ENCODE results near the gene BMP2K. TPM values are rescaled to one million over a fixed set of nuclear protein-coding genes. Genes with fewer than 3 reads are reported as not detected.

The BMP2K gene
- total RNA-seq, 1 experiment from 2014 or later, result 22.9 TPM

GRCh38 chr4:78758085-78758484 lies 18.1 kb upstream of the BMP2K start:
- DNase-seq (ENCODE audit: low read depth, low spot score), result no peak
- in situ Hi-C loops (cut with HindIII; ENCODE audit: low pct_unique_long_range_greater_than_20kb, low sequenced_read_pairs), result no loop called here

GRCh38 chr4:78762529-78762928 lies 13.6 kb upstream of the BMP2K start:
- no peak for DNase-seq (ENCODE audit: low read depth, low spot score)
- in situ Hi-C loops (cut with HindIII; ENCODE audit: low pct_unique_long_range_greater_than_20kb, low sequenced_read_pairs), result no loop called here

- DNase-seq (ENCODE audit: low read depth, low spot score), result no peak
- in situ Hi-C loops (cut with HindIII; ENCODE audit: low pct_unique_long_range_greater_than_20kb, low sequenced_read_pairs), result no loop called here
Measured at GRCh38 chr4:78763251-78763650, 12.9 kb upstream of the BMP2K start.

DNA sequence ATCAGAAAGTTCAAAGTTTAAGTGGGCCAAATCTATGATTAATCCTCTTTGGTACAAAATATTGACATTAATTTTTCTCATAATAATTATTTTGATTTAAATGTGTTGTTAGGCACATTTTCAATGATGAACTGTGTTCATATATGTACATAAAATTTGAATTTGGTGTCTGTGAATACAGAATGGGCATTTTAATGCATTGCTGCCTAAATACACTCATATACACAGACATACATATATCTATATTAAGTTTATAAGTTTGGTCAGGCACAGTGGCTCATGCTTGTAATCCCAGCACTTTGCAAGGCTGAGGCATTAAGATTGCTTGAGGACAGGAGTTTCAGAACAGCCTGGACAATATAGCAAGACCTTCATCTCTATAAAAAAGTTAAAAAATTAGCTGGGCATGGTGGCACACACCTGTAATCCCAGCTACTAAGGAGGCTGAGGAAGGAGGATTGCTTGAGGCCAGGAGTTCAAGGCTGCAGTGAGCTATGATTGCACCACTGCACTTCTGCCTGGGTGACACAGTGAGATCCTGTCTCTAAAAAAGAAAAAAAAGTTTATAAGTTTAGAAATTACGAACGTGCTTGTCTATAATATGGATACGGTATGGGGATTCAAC lies 12.3 kb upstream of the BMP2K start:
- DNase-seq (ENCODE audit: low read depth, low spot score), result no peak
- in situ Hi-C loops (cut with HindIII; ENCODE audit: low pct_unique_long_range_greater_than_20kb, low sequenced_read_pairs), result no loop called here

- peak; percentile 76 for DNase-seq (ENCODE audit: low read depth, low spot score)
- in situ Hi-C loops (cut with HindIII; ENCODE audit: low pct_unique_long_range_greater_than_20kb, low sequenced_read_pairs), result no loop called here
Measured at GRCh38 chr4:78764498-78764961, 11.6 kb upstream of the BMP2K start.

DNA sequence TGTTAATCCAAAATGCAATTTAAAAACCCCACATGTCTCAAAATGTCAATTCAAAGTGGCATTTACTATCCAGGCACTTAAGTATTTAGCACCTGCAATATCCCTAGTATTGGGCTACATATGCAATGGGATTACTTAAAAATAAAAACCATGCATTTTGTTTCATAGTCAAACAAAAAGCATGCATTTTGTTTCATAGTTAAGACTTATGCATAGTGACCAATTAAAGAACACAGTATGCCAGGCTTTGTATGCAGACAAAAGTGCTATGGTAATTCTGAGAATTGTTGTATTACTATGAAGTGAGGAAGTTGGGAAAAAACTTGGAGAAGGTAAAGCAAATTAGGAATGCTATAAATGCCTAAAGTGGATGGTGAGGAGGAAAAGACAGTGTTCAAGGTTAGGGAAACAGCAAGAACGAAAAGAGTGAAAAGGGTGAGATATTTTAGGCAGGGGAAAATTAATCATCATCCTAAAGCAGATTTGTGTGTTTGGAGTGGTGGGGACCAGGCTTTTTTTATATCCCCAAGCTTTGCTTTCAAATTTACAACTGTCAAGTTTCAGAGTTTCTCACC lies 10.6 kb upstream of the BMP2K start:
- DNase-seq (ENCODE audit: low read depth, low spot score), result no peak
- in situ Hi-C loops (cut with HindIII; ENCODE audit: low pct_unique_long_range_greater_than_20kb, low sequenced_read_pairs), result no loop called here

- in situ Hi-C loops (cut with HindIII; ENCODE audit: low pct_unique_long_range_greater_than_20kb, low sequenced_read_pairs), result no loop called here
- DNase-seq (ENCODE audit: low read depth, low spot score), result no peak
Measured at GRCh38 chr4:78766026-78766425, 10.1 kb upstream of the BMP2K start.

- in situ Hi-C loops (cut with HindIII; ENCODE audit: low pct_unique_long_range_greater_than_20kb, low sequenced_read_pairs), result no loop called here
- DNase-seq (ENCODE audit: low read depth, low spot score), result no peak
Measured at GRCh38 chr4:78766650-78767049, 9.5 kb upstream of the BMP2K start.

GRCh38 chr4:78767350-78767749 lies 8.8 kb upstream of the BMP2K start:
- no peak for DNase-seq (ENCODE audit: low read depth, low spot score)

DNA sequence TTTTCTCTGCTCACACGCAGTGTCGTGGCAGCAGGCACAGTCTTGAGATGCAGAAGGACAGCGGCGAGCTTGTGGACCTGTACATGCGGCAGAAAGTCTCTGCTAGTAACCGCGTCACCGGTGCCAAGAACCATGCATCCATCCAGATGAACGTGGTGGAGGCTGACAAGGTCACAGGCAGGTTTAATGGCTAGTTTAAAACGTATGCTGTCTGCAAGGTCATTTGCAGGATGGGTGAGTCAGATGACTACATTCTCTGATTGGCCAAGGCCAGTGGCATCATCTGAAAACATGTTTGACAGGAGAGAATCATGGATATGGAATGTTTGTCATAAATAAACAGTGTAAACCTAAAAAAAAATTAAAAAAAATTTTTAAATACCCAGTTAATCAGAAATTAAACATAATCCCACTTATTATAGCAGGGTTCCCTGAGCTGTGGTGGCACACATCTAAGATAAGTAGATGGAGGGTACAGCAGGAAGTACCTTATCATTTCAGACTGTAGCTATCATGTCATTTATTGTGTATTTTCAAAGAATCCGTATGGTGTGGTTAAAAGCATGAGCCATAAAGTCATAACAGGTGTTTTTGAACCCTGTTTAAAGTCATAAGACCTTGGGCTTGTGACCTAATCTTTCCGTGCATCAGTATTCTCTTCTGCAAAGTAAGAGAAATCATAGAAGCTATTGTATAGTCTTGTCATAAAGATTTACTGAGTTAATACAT lies 7.5 kb upstream of the BMP2K start:
- DNase-seq (ENCODE audit: low read depth, low spot score), result no peak
- in situ Hi-C loops (cut with HindIII; ENCODE audit: low pct_unique_long_range_greater_than_20kb, low sequenced_read_pairs), result no loop called here

More at GRCh38 chr4:78767350-78767749, 8.8 kb upstream of the BMP2K start:
- in situ Hi-C loops (cut with HindIII; ENCODE audit: low pct_unique_long_range_greater_than_20kb, low sequenced_read_pairs), result no loop called here

GRCh38 chr4:78770091-78770642 lies 6.0 kb upstream of the BMP2K start:
- in situ Hi-C loops (cut with HindIII; ENCODE audit: low pct_unique_long_range_greater_than_20kb, low sequenced_read_pairs), result no loop called here
- DNase-seq (ENCODE audit: low read depth, low spot score), result no peak

GRCh38 chr4:78772526-78773091 lies 3.5 kb upstream of the BMP2K start:
- in situ Hi-C loops (cut with HindIII; ENCODE audit: low pct_unique_long_range_greater_than_20kb, low sequenced_read_pairs), result no loop called here
- DNase-seq (ENCODE audit: low read depth, low spot score), result no peak

GRCh38 chr4:78774417-78774816 lies 1.7 kb upstream of the BMP2K start:
- no peak for DNase-seq (ENCODE audit: low read depth, low spot score)
- in situ Hi-C loops (cut with HindIII; ENCODE audit: low pct_unique_long_range_greater_than_20kb, low sequenced_read_pairs), result no loop called here

DNA sequence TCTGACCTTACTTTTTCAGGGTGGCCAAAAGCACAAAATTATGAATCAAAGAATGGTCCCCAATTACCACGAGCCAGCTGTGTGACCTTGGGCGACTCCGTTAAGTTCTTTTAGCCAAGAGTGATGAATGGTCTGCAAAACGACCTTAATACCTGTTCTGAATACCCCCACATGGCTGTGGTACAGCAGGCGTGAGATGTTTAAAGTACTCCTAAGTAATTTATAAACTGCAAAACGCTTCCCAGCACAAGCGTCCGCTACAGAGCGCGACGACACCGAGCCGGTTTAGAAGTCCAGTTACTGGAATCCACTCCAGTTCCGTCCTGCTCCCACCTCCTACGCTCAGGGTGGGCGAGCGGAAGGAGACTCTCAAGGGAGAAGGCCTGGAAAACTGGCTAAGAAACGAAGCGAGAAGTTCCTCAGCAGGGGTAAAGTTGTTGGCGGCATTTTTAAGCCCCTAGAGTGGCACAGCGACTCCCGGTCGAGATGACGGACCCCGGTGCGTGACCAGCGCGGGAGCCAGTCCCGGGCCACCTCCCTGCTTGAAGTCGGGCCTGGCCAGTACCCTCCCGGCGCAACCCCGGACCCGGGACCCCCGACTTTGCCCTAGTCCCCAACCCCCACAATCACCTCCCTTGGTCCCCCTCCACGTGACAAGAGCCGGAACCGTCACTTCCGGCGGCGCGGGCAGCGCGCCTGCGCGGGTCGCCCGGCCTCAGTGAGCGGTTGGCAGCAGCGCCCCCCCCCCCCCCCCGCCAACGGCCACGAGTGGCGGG lies 659 bp upstream of the BMP2K start:
- in situ Hi-C loops (cut with HindIII; ENCODE audit: low pct_unique_long_range_greater_than_20kb, low sequenced_read_pairs), result no loop called here
- peak; percentile 78 for DNase-seq (ENCODE audit: low read depth, low spot score)

GRCh38 chr4:78776729-78777575 lies 802 bp downstream of the BMP2K start:
- peak; percentile 8 for DNase-seq (ENCODE audit: low read depth, low spot score)
- in situ Hi-C loops (cut with HindIII; ENCODE audit: low pct_unique_long_range_greater_than_20kb, low sequenced_read_pairs), result no loop called here

DNA sequence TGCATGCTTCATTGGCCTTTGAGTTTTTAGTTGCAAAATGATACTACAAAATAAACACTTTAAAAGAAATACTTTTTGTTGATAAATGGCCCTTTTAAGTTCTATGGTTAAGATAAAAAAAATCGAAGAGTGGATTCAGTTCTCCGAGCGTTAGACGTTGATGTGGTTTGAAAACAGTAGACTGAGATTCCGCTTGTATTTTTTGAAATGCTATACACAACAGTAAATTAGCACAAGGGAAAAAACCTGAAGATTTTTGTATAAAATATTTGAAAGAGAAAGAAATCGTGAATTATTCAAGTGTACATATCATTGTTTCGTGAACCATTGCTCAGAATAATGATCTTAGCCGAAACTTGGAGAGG lies 1.4 kb downstream of the BMP2K start:
- DNase-seq (ENCODE audit: low read depth, low spot score), result no peak
- in situ Hi-C loops (cut with HindIII; ENCODE audit: low pct_unique_long_range_greater_than_20kb, low sequenced_read_pairs), result no loop called here

DNA sequence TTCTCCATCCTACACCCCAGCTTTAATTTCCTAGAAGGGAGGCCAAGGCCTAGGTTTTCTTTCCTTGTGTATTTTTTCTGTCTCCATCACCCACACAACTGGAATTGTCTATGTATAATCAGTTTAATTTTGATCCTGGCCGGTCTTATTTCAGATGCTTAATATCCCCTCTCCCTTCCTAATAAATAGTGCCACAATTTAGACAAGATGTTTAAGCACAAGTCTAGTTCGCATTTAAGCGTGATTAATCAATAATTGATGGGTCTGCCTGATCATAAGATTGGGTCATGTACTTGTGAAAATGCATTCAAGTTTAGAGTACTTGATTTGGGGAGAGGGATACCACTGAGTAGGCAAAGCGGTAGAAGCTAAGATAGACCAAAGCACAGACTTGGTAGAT lies 2.4 kb downstream of the BMP2K start:
- in situ Hi-C loops (cut with HindIII; ENCODE audit: low pct_unique_long_range_greater_than_20kb, low sequenced_read_pairs), result no loop called here
- no peak for DNase-seq (ENCODE audit: low read depth, low spot score)

Data from SK-MEL-5 (cell line).